ENCODE results near the gene STAB2. TPM values are rescaled to one million over a fixed set of nuclear protein-coding genes. Genes with fewer than 3 reads are reported as not detected.

Gene STAB2
- total and polyA plus RNA-seq, 9 donors = 0.05 to 9.3 (median 0.86) TPM

- Histone ChIP-seq H3K27ac (no peak overlapping the region), H3K4me3 (no peak overlapping the region), H3K36me3 (no peaks in the 10 kb centered on the region), H3K4me1 (ENCODE audit: insufficient read depth) (no peaks in the 10 kb centered on the region), H3K27me3 (no peaks in the 10 kb centered on the region), H3K9me3 (no peaks in the 10 kb centered on the region)
- TF ChIP-seq POLR2A (IDR thresholded peaks at IDR 0.05) = no peak
- no peak for TF ChIP-seq EP300 (IDR thresholded peaks at IDR 0.05)
- TF ChIP-seq, protein P1, sequence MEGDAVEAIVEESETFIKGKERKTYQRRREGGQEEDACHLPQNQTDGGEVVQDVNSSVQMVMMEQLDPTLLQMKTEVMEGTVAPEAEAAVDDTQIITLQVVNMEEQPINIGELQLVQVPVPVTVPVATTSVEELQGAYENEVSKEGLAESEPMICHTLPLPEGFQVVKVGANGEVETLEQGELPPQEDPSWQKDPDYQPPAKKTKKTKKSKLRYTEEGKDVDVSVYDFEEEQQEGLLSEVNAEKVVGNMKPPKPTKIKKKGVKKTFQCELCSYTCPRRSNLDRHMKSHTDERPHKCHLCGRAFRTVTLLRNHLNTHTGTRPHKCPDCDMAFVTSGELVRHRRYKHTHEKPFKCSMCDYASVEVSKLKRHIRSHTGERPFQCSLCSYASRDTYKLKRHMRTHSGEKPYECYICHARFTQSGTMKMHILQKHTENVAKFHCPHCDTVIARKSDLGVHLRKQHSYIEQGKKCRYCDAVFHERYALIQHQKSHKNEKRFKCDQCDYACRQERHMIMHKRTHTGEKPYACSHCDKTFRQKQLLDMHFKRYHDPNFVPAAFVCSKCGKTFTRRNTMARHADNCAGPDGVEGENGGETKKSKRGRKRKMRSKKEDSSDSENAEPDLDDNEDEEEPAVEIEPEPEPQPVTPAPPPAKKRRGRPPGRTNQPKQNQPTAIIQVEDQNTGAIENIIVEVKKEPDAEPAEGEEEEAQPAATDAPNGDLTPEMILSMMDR (IDR thresholded peaks at IDR 0.05) = no peak
- DNase-seq = no peak
- intact Hi-C loops (cut with DNase I) = no loop called here
- 80 to 87% (median 82%) methylated on average over 5 of the region's 5 CpGs for WGBS, 3 donors
These were observed 196.9 kb downstream of the STAB2 start for GRCh38 chr12:103783744-103784664.

- intact Hi-C loops (cut with DNase I) = no loop called here
- H3K9me3 ChIP-seq = no peaks in the 10 kb centered on the region
- 80 to 83% (median 81%) methylated on average over 4 of the region's 4 CpGs for WGBS, 3 donors
- no peak overlapping the region for H3K27ac ChIP-seq
- TF ChIP-seq, protein P1 (IDR thresholded peaks at IDR 0.05) = no peak
- no peak for TF ChIP-seq EP300 (IDR thresholded peaks at IDR 0.05)
- no peak for TF ChIP-seq POLR2A (IDR thresholded peaks at IDR 0.05)
- no peak overlapping the region for H3K4me3 ChIP-seq
- DNase-seq = no peak
- no peaks in the 10 kb centered on the region for H3K27me3 ChIP-seq
- H3K36me3 ChIP-seq = no peaks in the 10 kb centered on the region
- H3K4me1 ChIP-seq (ENCODE audit: insufficient read depth) = no peaks in the 10 kb centered on the region
These were observed 198.4 kb downstream of the STAB2 start for GRCh38 chr12:103785243-103786031.

DNA sequence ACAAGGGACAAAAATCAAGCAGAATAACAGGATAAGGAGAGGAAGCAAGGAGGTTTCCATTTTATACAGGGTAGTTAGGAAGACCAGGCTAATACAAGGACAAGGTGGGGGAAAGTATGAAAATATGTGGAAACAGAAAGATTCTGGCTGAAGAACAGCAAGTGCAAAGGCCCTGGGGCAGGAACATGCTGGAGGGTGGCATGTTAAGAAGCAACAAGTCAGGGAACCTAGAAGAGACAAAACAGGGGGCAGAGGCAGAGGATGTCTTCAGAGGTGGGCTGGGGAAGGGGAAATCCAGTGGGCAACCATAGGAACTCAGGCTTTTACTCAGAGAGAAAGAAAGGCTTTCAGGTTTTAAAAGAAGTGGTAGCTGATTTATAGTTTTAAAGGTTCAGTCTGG is 199.1 kb downstream of the STAB2 start:
- Histone ChIP-seq H3K27me3 (no peaks in the 10 kb centered on the region), H3K27ac (no peak overlapping the region), H3K36me3 (no peaks in the 10 kb centered on the region), H3K9me3 (no peaks in the 10 kb centered on the region), H3K4me3 (no peak overlapping the region), H3K4me1 (ENCODE audit: insufficient read depth) (no peaks in the 10 kb centered on the region)
- TF ChIP-seq POLR2A (IDR thresholded peaks at IDR 0.05) (no peak), EP300 (IDR thresholded peaks at IDR 0.05) (no peak)
- TF ChIP-seq, protein P1 (IDR thresholded peaks at IDR 0.05) = no peak
- DNase-seq = no peak
- intact Hi-C loops (cut with DNase I) = no loop called here

DNA sequence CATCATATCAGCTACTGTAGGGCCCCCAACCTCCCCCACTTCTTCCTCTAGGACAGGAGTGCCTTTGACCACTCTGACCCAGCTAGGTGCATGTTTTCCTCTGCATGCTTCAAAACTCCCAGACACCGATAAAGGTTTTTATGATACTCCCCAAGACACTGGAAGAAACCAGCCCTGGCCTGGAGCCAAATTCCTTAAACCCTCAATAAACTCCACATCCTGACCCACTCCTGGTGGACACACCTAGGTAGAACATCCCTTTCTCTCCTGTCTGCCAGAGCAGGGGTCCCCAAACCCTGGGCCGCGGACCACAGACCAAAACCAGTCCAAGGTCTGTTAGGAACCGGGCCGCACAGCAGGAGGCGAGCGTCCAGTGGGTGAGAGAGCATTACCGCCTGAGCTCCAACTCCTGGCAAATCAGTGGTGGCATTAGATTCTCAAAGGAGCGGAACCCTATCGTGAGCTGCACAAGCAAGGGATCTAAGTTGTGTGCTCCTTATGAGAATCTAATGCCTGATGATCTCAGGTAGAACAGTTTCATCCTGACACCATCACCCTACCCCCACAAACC is 204.4 kb downstream of the STAB2 start:
- H3K4me3 ChIP-seq = no peak overlapping the region
- H3K27me3 ChIP-seq = no peaks in the 10 kb centered on the region
- H3K36me3 ChIP-seq = no peaks in the 10 kb centered on the region
- intact Hi-C loops (cut with DNase I) = no loop called here
- no peaks in the 10 kb centered on the region for H3K9me3 ChIP-seq
- 83 to 86% (median 86%) methylated on average over 10 of the region's 10 CpGs for WGBS, 3 donors
- no peak overlapping the region for H3K27ac ChIP-seq
- DNase-seq = no peak
- no peaks in the 10 kb centered on the region for H3K4me1 ChIP-seq (ENCODE audit: insufficient read depth)
- TF ChIP-seq EP300 (IDR thresholded peaks at IDR 0.05) (no peak), POLR2A (IDR thresholded peaks at IDR 0.05) (no peak)
- TF ChIP-seq, protein P1 (IDR thresholded peaks at IDR 0.05) = no peak

All from ovary (tissue), 9 donors.